Thoracic aorta endothelial cell (primary cell): ENCODE data around the gene BRSK2. TPM values are rescaled to one million over a fixed set of nuclear protein-coding genes. Genes with fewer than 3 reads are reported as not detected.

Experiments
- total RNA-seq: library from RNA; depleted of rRNA; stranded (reverse); fragments of >200 nt; gene quantifications from 2 replicates; pipeline ENCODE4 v1.2.3, GENCODE V29; 2012

Gene BRSK2
- 0.36 and 0.53 TPM in 2 replicates for total RNA-seq

GRCh38 chr11:1389932-1390568 is at the start of gene BRSK2:
Gene BRSK2, plus strand, starts transcription at chr11:1389934. Its CDS starts 351 bp downstream, at chr11:1390285.

DNA sequence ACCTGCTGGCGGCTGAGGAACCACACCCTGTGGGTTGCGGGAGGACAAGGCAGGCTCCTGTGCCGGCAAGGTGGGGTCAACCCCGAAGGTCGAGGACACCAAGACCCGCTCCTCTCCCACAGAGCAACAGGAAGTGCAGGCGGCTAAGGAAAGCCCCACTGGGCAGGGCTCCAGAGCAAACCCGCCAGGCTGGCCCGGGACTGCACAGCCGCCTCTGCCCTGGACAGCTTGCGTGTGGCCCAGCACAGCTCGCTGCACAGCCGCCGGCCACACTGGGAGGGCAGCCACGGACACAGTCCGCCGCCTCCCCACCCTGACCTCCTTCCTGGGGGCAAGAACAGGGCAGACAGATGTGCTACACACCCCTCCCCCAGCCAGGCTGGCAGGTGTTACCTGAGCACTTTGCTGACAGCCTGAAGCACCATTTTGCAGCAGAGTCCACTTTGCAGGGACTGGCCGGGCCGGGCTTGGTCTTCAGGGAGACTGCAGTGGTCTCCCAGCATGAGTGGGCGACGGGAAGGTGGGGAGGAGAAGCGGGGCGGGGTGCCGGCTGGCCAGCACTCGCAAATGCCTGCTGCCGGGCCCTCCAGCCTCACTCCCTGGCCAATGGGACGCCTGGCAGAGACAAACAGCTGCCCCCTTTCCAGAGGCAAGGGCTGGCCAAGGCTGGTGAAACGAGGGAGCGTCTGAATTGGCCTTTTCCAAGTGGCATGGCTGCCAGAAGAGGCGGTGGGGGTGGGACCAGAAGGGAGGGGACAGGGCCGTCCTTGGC is 96.5 kb downstream of the BRSK2 start, which contains the start of gene MOB2:
MOB2 (minus strand) TSS at position 726 of the 772 bp plus-strand sequence; CDS start at position 503, 223 bp downstream.

Other genes with a start within 250 kb of the BRSK2 start
- not detected in 2 replicates for gene MUC5AC, start 232.0 kb upstream of the BRSK2 start, total RNA-seq
- under 0.01 TPM in 1 of 2 replicates, not detected in the other for gene MUC5B, start 166.9 kb upstream of the BRSK2 start, total RNA-seq
- 23.0 and 23.3 TPM in 2 replicates for gene TOLLIP, start 80.3 kb upstream of the BRSK2 start, total RNA-seq
- 17.0 and 21.1 TPM in 2 replicates for gene MOB2, start 96.8 kb downstream of the BRSK2 start, total RNA-seq
- 0.40 and 1.3 TPM in 2 replicates for gene DUSP8, start 182.3 kb downstream of the BRSK2 start, total RNA-seq
- gene KRTAP5-1, start 195.3 kb downstream of the BRSK2 start, total RNA-seq = not detected in 2 replicates
- not detected in 2 replicates for gene KRTAP5-2, start 208.4 kb downstream of the BRSK2 start, total RNA-seq
- gene KRTAP5-3, start 218.5 kb downstream of the BRSK2 start, total RNA-seq = not detected in 2 replicates
- gene KRTAP5-4, start 232.2 kb downstream of the BRSK2 start, total RNA-seq = not detected in 2 replicates
- gene KRTAP5-5, start 239.8 kb downstream of the BRSK2 start, total RNA-seq = not detected in 2 replicates